Measurements from ENCODE around the gene FBXO15. TPM values are rescaled to one million over a fixed set of nuclear protein-coding genes. Genes with fewer than 3 reads are reported as not detected.

Gene FBXO15
- total RNA-seq, 1 experiment from 2014 or later: 0.39 TPM

GRCh38 chr18:74074668-74075564 lies 72.7 kb downstream of the FBXO15 start:
- Histone ChIP-seq H3K4ac (ENCODE audit: low read depth, low read length) (no peak overlapping the region), H3K56ac (ENCODE audit: insufficient read length, low read depth, low read length) (no peak overlapping the region), H3K23me2 (ENCODE audit: insufficient read length, low read depth, low read length, poor library complexity, severe bottlenecking) (no peaks in the 10 kb centered on the region), H2AK5ac (ENCODE audit: insufficient read length, low read length) (no peak overlapping the region), H2BK120ac (ENCODE audit: low read depth, low read length, poor library complexity, severe bottlenecking) (no peak overlapping the region), H3K23ac (ENCODE audit: insufficient read length, low read depth, low read length) (no peak overlapping the region), H4K5ac (ENCODE audit: insufficient read length, low read depth, low read length) (no peak overlapping the region), H3K18ac (ENCODE audit: insufficient read length, low read depth, low read length) (no peak overlapping the region), H3K27me3 (ENCODE audit: insufficient read depth, low read length) (no peaks in the 10 kb centered on the region), H3K9ac (ENCODE audit: extremely low read depth, insufficient read length, low read length) (no peak overlapping the region), H4K91ac (ENCODE audit: insufficient read length, low read depth, low read length) (no peak overlapping the region), H3K79me2 (ENCODE audit: insufficient read depth, low read length) (no peaks in the 10 kb centered on the region), H3K4me1 (ENCODE audit: insufficient read depth, low read length) (no peaks in the 10 kb centered on the region), H3K14ac (ENCODE audit: insufficient read depth, low read length) (no peak overlapping the region), H2BK20ac (ENCODE audit: low read depth, low read length, poor library complexity, severe bottlenecking) (no peak overlapping the region), H3T11ph (ENCODE audit: low read length) (no peak overlapping the region), H4K8ac (replicated peaks; ENCODE audit: insufficient read length, low read depth, low read length) (no peak overlapping the region), H2BK15ac (ENCODE audit: low read depth, low read length) (no peak overlapping the region), H4K20me1 (ENCODE audit: control insufficient read depth, insufficient read depth, insufficient read length) (no peaks in the 10 kb centered on the region), H3K4me2 (ENCODE audit: insufficient read depth, insufficient read length, low read length) (no peak overlapping the region), H3K9me3 (ENCODE audit: control insufficient read depth, low read depth, low read length) (no peaks in the 10 kb centered on the region), H2AFZ (ENCODE audit: low read length) (no peak overlapping the region), H2BK12ac (ENCODE audit: insufficient read length, low read depth, low read length) (no peak overlapping the region), H2BK5ac (ENCODE audit: insufficient read length, low read length) (no peak overlapping the region), H3K79me1 (ENCODE audit: insufficient read depth, low read depth, low read length, poor library complexity, severe bottlenecking) (no peaks in the 10 kb centered on the region), H3K27ac (ENCODE audit: insufficient read length, low read depth, low read length) (no peak overlapping the region)
- Mint-ChIP-seq H3K27me3 (ENCODE audit: low read depth) (no peaks in the 10 kb centered on the region; the same call in 1 of the 2 replicates), H3K9me3 (no peaks in the 10 kb centered on the region), H3K27ac (no peak overlapping the region), H3K4me3 (no peak overlapping the region), H3K4me1 (no peaks in the 10 kb centered on the region), H3K36me3 (ENCODE audit: insufficient read depth in 1 of 3, low read depth in 3 of 3) (no peaks in the 10 kb centered on the region)
- WGBS (ENCODE audit: extremely low coverage, insufficient read length, low lambda C conversion rate): no CpG with 5 or more reads among the region's 17 CpGs
- TF ChIP-seq, protein P1, sequence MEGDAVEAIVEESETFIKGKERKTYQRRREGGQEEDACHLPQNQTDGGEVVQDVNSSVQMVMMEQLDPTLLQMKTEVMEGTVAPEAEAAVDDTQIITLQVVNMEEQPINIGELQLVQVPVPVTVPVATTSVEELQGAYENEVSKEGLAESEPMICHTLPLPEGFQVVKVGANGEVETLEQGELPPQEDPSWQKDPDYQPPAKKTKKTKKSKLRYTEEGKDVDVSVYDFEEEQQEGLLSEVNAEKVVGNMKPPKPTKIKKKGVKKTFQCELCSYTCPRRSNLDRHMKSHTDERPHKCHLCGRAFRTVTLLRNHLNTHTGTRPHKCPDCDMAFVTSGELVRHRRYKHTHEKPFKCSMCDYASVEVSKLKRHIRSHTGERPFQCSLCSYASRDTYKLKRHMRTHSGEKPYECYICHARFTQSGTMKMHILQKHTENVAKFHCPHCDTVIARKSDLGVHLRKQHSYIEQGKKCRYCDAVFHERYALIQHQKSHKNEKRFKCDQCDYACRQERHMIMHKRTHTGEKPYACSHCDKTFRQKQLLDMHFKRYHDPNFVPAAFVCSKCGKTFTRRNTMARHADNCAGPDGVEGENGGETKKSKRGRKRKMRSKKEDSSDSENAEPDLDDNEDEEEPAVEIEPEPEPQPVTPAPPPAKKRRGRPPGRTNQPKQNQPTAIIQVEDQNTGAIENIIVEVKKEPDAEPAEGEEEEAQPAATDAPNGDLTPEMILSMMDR (conservative IDR thresholded peaks at IDR 0.05): no peak
- no peak for DNase-seq

Data from H9 (cell line).